ENCODE measurements around the gene GARNL3.

The GARNL3 gene

DNA sequence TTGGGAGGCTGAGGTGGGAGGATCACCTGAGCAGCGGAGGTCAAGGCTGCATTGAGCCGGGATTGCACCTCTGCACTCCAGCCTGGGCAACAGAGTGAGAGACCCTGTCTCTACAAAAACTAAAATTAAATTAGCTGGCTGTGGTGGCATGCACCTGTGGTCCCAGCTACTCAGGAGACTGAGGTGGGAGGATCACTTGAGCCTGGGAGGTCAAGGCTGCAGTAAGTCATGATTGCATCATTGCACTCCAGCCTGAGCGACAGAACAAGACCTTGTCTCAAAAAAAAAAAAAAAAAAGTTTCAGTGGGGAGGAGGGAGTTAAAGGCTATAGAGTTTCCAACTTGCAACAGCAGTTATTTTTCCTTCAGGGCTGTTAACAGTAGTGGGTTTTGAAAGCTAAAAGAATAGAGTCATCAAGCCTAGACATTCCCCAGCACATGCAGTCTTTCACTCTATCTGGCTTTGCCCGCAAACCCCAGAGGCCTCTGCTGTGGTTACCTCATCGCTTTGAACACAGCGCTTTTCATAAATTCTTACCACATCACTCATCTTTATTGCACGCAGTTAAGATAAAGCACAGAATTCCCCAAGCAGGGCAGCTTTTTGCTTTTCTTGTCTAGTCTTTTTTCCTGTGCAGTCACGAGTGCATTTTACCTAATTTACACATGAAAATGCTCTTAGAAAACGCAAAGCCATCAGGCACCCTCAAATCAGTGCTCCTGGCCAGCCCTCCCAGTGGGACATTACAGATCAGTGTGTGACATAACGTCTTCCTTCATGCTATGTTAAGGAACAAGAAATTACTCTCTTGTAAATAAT lies 123.7 kb downstream of the GARNL3 start:
- peak; percentile 79 to 82 for DNase-seq

GRCh38 chr9:127388856-127389238 lies 124.3 kb downstream of the GARNL3 start:
- DNase-seq: no peak

DNA sequence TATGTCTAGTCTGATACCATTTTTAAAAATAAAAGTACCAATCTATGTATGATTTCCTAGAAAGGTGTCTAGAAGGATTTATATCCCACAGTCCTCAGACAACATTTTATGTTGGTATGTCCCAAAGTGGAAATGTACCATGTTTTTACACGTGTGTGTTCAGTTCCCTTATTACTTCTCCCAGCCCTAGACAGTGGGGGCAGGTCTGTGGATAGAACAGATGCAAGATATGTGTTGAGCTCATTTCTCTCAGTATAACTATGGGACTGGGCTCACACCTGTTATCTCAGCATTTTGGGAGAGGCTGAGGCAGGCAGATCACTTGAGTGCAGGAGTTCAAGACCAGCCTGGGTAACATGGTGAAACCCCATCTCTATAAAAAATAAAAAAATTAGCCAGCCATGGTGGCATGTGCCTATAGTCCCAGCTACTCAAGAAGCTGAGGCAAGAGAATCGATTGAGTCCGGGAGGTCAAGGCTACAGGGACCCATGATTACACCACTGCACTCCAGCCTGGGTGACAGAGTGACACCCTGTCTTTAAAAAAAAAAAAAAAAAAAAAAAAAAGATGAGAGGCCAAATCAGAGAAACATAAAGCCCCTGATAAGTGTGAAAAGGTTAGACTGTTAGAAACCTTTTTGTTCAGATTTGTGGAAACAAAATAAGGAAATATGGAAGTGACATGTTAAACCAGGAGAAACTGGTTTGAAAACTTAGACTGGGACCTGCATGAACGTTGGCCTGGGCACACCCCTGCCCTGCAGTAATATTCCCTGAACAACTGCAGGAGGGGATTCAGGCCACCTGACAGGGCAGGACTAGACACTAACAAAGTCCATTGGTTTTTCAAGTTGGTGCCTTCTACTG lies 125.0 kb downstream of the GARNL3 start:
- no peak for DNase-seq

DNA sequence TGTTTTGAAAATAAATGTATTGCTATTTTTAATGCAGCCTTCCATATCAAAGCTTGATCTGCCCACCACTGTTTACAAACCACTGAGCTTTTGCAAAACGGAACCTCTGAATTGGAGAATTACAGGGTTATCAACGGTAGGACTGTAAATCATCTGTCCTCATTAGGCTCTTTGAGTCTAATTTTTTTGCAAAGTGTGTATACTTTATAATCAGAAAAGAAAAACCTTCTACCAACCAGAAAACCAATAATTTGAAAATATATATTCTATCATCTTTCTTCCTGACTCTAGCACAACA lies 125.6 kb downstream of the GARNL3 start:
- DNase-seq: no peak

- no peak for DNase-seq
These were observed 126.0 kb downstream of the GARNL3 start for GRCh38 chr9:127390563-127390962.

DNA sequence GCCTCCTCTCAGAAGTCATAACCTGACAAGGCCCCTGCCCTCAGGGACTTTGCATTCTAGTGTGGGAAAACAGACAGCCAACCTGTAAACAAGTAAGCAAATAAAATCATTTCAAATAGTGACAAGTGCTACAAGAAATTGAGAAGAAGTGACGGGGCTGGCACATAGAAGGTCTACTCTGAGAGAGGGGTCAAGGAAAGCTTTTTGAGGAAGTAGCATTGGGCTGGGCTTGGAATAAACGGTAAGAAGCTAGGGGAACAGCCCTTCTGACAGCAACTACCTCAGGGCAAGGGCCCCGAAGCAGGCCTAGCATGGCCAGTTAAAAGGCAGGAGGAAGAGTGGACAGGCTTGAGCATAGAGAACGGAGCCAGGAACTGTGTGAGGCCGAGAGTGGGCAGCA lies 127.6 kb downstream of the GARNL3 start:
- no peak for DNase-seq

GRCh38 chr9:127392976-127393375 lies 128.4 kb downstream of the GARNL3 start:
- no peak for DNase-seq

DNA sequence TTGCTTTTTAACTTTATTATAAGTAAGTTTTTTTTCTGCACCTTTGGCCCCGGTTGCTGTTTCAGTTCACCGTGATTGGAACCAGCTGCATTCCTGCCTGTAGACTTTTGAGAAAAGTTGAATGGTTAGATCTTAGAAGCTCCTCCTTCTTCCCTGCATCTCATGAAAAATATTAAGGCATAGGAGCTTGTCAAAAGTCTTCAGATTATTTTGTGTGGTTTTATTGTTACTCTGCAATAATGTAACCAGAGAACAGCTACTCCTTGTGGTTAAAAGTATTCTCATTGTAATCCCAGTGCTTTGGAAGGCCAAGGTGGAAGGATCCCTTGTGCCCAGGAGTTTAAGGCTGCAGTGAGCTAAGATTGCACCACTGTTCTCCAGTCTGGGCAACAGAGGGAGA lies 129.1 kb downstream of the GARNL3 start:
- no peak for DNase-seq

DNA sequence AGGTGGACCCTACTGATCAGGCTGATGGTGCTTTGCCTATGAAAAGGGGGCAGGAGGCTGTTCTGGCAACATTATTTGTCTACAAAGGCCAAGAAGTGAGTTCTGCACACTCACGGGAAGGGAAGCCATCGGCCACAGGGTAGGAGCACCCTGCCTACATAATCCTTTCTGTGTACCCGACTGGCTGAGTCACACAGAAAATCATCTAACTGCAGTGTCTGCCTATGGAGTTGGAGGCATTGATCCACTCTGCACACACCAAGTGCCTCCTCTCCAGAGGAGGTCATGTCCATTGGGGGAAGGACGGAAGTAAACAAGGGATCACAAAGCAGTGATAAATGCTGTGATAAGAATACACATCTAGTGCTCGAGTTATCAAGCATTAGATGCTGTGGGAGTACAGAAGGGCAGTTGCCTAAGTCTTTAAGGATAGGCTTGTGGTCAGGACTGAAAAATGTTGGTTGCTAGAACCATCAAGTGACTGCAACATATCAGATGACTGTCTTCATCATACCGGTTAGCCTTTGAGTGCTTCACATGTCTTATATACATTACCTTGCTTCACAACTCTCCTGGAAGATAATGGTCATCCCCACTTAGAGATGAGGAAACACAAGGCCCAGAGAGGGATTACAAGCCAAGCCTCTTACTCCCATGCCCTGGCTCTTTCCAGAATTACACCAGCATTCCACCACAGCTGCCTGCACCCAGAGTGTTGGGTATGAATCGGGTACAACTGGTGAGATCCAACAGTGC lies 131.1 kb downstream of the GARNL3 start:
- DNase-seq: no peak

DNA sequence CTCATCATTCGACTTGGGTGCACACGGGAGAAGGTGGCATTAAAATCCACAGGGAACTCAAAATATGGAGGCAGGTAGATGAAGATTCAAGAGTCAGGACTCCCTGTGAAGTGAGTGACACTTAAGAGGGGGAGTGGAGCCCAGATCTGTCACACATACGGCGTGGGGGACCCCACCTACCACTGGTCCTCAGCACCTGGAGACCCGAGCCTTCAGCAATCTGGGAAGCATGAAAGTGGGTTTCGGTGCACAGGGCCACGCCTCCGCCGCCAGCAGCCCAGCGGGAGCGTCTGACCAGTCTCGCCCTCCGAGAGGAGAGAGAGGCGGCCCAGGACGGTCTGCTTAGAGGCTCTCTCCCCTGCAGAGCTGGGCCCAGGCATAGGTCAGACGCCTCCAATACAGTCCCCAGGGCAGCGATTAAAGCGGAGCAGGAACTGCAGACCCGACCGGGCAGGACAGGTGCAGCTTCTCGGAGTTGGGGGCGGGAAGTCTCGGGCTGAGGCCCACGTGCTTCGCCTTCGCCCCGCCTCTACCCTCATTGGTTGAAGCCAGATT lies 131.8 kb downstream of the GARNL3 start:
- DNase-seq: no peak

GRCh38 chr9:127396808-127397645 lies 132.5 kb downstream of the GARNL3 start, which contains the start of gene SLC2A8:
TSS of gene SLC2A8 (plus strand) at chr9:127397169. CDS start at chr9:127397231, 62 bp downstream.
- peak; percentile 77 to 81 for DNase-seq

DNA sequence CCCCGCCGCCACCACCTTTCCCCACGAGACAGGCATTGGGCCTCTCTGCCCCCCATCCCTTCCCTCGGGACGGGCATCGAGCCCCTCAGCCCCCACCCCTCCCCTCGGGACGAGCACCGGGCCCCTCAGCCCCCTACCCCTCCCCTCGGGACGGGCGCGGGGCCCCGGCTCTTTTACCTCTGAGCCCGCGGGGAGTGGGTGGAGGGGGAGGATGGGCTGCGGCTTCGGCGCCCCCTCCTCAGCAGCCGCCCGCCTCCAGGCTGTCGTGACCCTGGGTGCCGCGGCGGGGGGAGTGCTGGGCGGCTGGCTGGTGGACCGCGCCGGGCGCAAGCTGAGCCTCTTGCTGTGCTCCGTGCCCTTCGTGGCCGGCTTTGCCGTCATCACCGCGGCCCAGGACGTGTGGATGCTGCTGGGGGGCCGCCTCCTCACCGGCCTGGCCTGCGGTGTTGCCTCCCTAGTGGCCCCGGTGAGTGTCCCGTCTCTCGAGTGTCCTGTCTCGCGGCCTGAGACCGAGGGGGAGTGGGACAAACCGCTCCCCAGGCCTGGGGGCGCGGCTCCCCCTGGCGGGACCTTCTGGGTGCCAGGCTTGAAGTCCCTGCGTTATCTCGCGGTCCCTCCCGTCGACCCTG lies 133.2 kb downstream of the GARNL3 start:
- DNase-seq: peak; percentile 16 to 35

GRCh38 chr9:127398275-127398647 lies 133.7 kb downstream of the GARNL3 start:
- DNase-seq: no peak

DNA sequence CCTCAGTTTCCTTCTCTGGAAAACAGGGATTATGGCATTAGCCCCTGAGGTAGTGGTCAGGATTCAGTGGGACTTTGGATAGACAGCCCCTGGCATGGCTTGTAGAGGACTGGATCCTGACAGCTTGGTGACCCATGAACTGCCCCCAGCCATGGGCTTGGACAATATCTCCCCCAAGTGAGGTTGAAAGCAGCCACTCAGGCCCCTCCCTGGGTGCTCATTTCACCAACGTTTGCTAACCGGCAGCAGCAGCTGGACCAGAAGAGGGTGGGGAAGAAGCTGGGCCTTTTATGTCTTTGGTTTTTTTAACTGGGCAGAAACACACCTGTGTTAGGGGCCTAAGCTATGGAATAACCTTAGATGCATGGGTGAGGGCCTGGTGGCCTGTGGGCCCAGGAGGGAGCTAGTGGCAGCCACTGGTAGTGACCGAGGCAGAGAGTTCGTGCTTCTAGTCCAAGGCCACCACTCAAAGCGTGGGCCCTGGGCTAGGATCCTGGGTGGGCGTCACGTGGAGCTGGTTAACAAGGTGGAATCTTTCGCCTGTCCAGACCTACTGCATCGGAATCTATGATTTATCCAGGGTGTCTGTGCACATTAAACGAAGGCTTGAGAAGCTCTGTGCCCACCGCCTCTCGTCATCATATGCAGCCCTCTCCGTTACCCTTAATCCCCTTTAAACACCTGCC lies 134.3 kb downstream of the GARNL3 start:
- DNase-seq: no peak

DNA sequence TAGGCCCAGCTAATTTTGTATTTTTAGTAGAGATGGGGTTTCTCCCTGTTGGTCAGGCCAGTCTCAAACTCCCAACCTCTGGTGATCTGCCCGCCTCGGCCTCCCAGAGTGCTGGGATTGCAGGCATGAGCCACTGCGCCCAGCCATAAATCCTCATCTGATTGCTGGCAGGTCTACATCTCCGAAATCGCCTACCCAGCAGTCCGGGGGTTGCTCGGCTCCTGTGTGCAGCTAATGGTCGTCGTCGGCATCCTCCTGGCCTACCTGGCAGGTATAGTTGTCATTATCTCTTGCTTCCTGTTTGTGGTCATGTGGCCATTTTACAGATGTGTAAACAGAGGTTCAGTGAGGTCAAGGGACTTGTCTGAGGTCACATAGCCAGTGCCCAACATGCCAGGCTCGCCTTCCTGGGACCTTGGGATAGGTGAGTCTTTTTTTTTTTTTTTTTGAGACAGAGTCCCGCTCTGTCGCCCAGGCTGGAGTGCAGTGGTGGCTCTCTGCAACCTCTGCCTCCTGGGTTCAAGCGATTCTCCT lies 135.2 kb downstream of the GARNL3 start:
- no peak for DNase-seq

GRCh38 chr9:127402401-127403090 lies 138.0 kb downstream of the GARNL3 start:
- DNase-seq: no peak

GRCh38 chr9:127403507-127404192 lies 139.1 kb downstream of the GARNL3 start:
- DNase-seq: no peak

GRCh38 chr9:127404631-127405030 lies 140.1 kb downstream of the GARNL3 start:
- DNase-seq: no peak

- no peak for DNase-seq
These were observed 141.0 kb downstream of the GARNL3 start for GRCh38 chr9:127405344-127406125.

All from activated CD4-positive, alpha-beta T cell treated with anti-CD3 and anti-CD28 coated beads for 4 hours (primary cell).